Kidney epithelial cell (primary cell): ENCODE measurements around the gene CD276. TPM values are rescaled to one million over a fixed set of nuclear protein-coding genes. Genes with fewer than 3 reads are reported as not detected.

Source experiments
- DNase-seq: peaks from one replicate; pipeline ENCODE4 v3.0.0-alpha.2; 2010; ENCODE audit warnings: low read depth
- H3K27me3 ChIP-seq: 2 replicates; pipeline ENCODE4 v1.6.0; 2011; ENCODE audit warnings: low read length; ENCODE audit not compliant: control insufficient read depth, insufficient read depth
- H3K36me3 ChIP-seq: 2 replicates; pipeline ENCODE4 v1.5.1; 2011; ENCODE audit warnings: low read length; ENCODE audit not compliant: control insufficient read depth, insufficient read depth
- H3K4me3 ChIP-seq: 2 replicates; pipeline ENCODE4 v1.5.1; 2011; ENCODE audit warnings: low read depth, mild to moderate bottlenecking, control low read depth, low read length
- total RNA-seq: library from RNA; depleted of rRNA; stranded (reverse); fragments of >200 nt; gene quantifications from 2 replicates; pipeline ENCODE4 v1.2.3, GENCODE V29; 2015
- TF ChIP-seq, protein P1 (sequence below): IDR thresholded peaks from 2 replicates; pipeline ENCODE4 v1.5.1; 2011; ENCODE audit warnings: mild to moderate bottlenecking, moderate library complexity, low read length, control low read depth, inconsistent platforms; ENCODE audit not compliant: insufficient read depth, poor library complexity, severe bottlenecking

The CD276 gene
- total RNA-seq, 1 donor from 2014 or later = 153 TPM

DNA sequence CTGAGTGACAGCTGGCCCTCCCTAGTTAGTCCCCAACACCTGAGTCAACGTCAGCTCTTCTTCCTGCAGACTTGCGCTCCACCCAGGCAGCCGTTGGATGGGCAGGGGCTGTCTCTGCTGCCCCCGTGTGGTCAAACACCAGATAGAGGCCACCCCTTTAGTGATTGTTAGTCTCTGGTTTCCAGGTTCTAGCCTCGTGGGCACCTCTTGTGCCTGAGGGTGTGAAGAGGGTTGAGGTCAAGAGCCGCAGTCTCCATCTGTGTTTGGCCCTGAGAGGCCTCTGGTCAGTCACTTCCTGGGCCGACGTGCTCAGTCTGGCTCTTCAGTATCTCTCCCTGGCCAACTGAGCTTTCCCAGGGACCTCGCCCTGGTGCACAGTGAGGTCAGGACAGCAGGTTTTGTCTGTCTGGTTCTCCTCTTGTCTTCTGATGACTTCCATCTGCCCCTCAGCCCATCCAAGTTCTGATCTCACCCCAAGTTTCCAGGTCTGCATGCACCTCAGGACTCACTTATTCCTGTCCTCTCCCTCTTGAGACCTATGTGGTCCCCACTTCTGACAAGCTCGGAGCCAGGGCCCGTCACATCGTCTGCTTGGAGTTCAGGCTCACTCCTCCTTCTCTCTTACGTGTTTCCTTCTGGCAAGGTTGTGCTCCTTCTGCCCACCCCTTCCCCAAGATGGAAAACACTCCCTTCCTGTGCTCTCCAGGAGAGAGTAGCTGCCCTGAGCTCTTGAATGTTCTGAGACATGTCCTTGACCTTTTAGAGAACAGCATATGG is 20.9 kb downstream of the CD276 start:
- Histone ChIP-seq H3K4me3 (no peak overlapping the region), H3K36me3 (peaks cover 5% of the 10 kb centered on the region), H3K27me3 (no peaks in the 10 kb centered on the region)
- no peak for DNase-seq
- TF ChIP-seq, protein P1, sequence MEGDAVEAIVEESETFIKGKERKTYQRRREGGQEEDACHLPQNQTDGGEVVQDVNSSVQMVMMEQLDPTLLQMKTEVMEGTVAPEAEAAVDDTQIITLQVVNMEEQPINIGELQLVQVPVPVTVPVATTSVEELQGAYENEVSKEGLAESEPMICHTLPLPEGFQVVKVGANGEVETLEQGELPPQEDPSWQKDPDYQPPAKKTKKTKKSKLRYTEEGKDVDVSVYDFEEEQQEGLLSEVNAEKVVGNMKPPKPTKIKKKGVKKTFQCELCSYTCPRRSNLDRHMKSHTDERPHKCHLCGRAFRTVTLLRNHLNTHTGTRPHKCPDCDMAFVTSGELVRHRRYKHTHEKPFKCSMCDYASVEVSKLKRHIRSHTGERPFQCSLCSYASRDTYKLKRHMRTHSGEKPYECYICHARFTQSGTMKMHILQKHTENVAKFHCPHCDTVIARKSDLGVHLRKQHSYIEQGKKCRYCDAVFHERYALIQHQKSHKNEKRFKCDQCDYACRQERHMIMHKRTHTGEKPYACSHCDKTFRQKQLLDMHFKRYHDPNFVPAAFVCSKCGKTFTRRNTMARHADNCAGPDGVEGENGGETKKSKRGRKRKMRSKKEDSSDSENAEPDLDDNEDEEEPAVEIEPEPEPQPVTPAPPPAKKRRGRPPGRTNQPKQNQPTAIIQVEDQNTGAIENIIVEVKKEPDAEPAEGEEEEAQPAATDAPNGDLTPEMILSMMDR = peak; percentile 88

DNA sequence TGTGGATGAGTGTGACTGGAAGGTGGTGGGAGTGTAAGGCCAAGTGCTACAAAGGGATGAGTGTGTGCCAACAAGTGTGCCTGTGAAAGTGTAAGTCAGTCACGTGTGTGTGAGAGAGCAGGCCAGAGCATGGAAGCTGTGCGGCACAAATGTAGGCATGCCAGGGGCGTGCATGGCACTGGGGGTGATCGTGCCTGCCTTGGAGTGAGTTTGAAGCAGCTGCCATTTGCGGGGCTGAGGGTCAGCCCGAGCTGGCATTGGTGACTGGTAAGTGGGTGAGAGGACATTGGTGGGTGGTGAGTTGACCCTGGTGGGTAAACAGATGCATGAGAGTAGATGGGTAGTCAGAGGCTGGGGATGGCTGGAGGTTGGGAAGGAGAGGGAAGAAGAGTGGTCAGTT is 24.5 kb downstream of the CD276 start:
- no peaks in the 10 kb centered on the region for H3K27me3 ChIP-seq
- TF ChIP-seq, protein P1 = no peak
- no peak overlapping the region for H3K4me3 ChIP-seq
- peaks cover 5% of the 10 kb centered on the region for H3K36me3 ChIP-seq
- DNase-seq = no peak

DNA sequence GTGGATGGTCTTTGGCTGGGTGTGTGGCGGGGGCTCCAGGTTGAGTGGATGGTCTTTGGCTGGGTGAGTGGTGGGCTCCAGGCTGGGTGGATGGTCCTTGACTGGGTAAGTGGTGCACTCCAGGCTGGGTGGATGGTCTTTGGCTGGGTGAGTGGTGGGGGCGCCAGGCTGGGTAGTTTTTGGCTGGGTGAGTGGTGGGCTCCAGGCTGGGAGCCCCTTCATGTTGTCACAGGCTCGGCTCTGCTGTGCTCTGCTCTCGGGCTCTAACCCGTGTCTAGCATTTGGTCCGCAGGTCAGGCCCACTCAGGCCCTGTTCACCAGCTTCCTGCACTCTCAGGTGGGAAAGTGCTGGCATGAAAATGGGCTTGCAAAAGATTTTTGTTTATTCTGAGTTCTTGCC is 25.1 kb downstream of the CD276 start:
- no peak for DNase-seq
- no peaks in the 10 kb centered on the region for H3K27me3 ChIP-seq
- TF ChIP-seq, protein P1 = no peak
- no peak overlapping the region for H3K4me3 ChIP-seq
- peaks cover 5% of the 10 kb centered on the region for H3K36me3 ChIP-seq

DNA sequence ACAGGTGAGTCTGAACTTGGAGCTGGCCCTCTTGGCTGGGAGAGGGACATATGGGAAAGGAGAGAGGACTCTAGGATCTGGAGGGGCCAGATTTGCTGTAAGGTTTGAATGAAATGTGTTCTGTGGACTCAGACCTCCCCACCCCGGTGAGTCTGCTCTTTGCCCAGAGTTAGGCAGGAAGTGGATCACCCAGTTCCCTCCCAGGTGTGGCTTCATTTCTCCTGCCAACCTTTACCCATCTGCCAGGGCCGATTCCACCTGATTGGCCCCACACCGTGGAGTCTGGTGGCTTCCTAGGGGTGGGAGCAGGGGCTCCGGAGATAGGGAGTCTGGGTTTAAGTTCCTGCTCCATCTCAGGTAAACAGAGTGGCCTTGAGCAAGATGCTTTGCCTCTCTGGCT is 25.5 kb downstream of the CD276 start:
- H3K4me3 ChIP-seq = no peak overlapping the region
- H3K27me3 ChIP-seq = no peaks in the 10 kb centered on the region
- TF ChIP-seq, protein P1 = no peak
- peaks cover 5% of the 10 kb centered on the region for H3K36me3 ChIP-seq
- no peak for DNase-seq

DNA sequence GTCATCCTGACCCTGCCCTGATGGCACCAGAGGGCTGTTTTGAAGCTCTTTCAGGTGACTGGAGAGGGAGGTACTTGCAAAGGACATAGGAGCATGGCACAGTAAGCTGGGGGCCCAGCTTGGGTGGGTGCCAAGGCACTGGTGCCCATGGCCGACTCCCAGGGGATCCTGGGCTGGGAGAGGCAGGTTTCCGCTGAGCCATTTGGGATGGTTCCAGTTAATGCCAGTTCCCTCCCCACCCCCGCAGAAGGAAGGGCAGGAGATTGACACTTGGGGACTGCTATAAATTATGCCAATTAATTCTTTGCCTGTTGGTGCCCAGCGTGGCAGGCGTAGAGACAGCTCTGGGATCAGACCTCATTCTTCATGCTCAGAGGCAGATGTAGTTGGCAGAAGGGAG is 26.1 kb downstream of the CD276 start:
- TF ChIP-seq, protein P1 = no peak
- no peak for DNase-seq
- H3K36me3 ChIP-seq = peaks cover 5% of the 10 kb centered on the region
- no peaks in the 10 kb centered on the region for H3K27me3 ChIP-seq
- H3K4me3 ChIP-seq = no peak overlapping the region

DNA sequence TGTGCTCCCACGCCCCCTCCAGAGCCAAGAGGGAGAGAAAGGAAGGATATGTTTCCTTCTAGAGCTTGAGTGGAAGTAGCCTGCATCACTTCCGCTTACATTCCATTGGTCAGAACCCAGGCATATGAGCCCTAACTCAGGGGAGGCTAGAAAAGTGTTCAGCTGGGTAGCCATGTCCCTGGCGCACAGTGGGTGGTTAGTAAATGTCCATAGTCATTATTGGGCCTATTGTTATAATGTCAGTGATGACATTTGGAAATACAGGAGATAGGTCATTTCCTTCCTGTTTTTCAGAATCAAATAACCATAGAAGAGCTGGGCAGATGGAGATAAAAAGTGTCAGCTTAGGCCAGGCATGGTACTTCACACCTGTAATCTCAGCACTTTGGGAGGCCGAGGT is 27.3 kb downstream of the CD276 start:
- peaks cover 5% of the 10 kb centered on the region for H3K36me3 ChIP-seq

More for the DNA sequence above, 27.3 kb downstream of the CD276 start:
- DNase-seq = no peak
- TF ChIP-seq, protein P1 = no peak
- H3K4me3 ChIP-seq = no peak overlapping the region
- H3K27me3 ChIP-seq = no peaks in the 10 kb centered on the region
